ENCODE results near the gene GRIA3. TPM values are rescaled to one million over a fixed set of nuclear protein-coding genes. Genes with fewer than 3 reads are reported as not detected.

Gene GRIA3
- total and polyA plus RNA-seq, 10 of the 15 experiments (the other 5 are each of a cell fraction or from before 2014, with no cell fraction given) = 0.45 to 4.3 (median 2.2) TPM

DNA sequence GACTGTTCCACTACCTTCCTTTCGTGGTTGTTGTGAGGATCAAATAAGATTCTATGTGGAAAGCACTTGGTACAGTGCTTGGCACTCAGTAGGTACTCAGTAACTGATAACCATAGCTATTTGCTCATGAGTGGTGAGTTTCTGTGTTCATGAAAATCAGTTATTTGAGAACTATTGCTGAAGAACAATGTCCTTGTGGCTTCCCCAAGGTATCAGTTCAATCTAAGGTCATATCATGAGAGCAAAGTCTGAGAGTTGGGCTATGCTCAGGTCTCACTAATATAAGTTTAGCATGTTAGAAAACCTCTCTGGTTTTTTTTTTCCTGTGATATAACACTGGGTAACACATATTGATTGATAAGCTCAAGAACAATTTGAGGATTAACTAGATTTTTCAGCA, 147.8 kb downstream of the GRIA3 start:
- intact Hi-C loops (cut with micrococcal nuclease; ENCODE audit: unreplicated experiment) = no loop called here

More for the DNA sequence above, 147.8 kb downstream of the GRIA3 start:
- RAD21 ChIA-PET (ENCODE audit: unreplicated experiment) = interaction anchor here (0.8 to 3.0 kb wide), 18 partner anchors 9 to 108 kb away, joined by 3 to 58 read pairs (median 5); no protein-coding TSS in a partner anchor
- H3K4me2 ChIP-seq (ENCODE audit: control insufficient read depth, insufficient read depth) = 0 out of 2 replicates have a peak overlapping the region, but pooled peaks have one; percentile 13
- CTCF ChIA-PET = interaction anchor here (0.9 to 2.9 kb wide), 11 partner anchors 10 to 158 kb away, joined by 3 to 15 read pairs (median 4); no protein-coding TSS in a partner anchor
- in situ Hi-C loops (cut with MboI) = no loop called here
- no peaks in the 10 kb centered on the region for H3K36me3 ChIP-seq (ENCODE audit: control insufficient read depth in 2 of 2, insufficient read depth in 2 of 2, low read length in 1 of 2)
- no peak overlapping the region for H3K9ac ChIP-seq (ENCODE audit: control insufficient read depth, insufficient read depth, low read length)
- H3K27me3 ChIP-seq (replicated peaks in 1 of 2; ENCODE audit: control insufficient read depth in 2 of 2, insufficient read depth in 2 of 2, low read length in 1 of 2) = no peaks in the 10 kb centered on the region
- no peak overlapping the region for H3K27ac ChIP-seq (ENCODE audit: control insufficient read depth, insufficient read depth)
- peaks cover 6% of the 10 kb centered on the region for H3K4me1 ChIP-seq (ENCODE audit: control insufficient read depth, insufficient read depth, low read length)
- no peak overlapping the region for H3K4me3 ChIP-seq
- no peaks in the 10 kb centered on the region for H3K9me3 ChIP-seq (replicated peaks; ENCODE audit: control insufficient read depth, insufficient read depth, low read length)
- no peaks in the 10 kb centered on the region for H4K20me1 ChIP-seq (ENCODE audit: control insufficient read depth, insufficient read depth)
- TF ChIP-seq RAD21 (IDR thresholded peaks at IDR 0.05; ENCODE audit: insufficient read depth, low read depth, low read length) (no peak), TCF7 (IDR thresholded peaks at IDR 0.05; ENCODE audit: borderline replicate concordance) (no peak), SMARCA5 (IDR thresholded peaks at IDR 0.05) (no peak), MTA3 (IDR thresholded peaks at IDR 0.05; ENCODE audit: borderline replicate concordance, low read length) (no peak), EZH2 (IDR thresholded peaks at IDR 0.05; ENCODE audit: borderline replicate concordance, control insufficient read depth, low read depth, low read length) (no peak), SMAD5 (IDR thresholded peaks at IDR 0.05; ENCODE audit: low read depth) (no peak), RELA (IDR thresholded peaks at IDR 0.05; ENCODE audit: borderline replicate concordance, partially characterized antibody) (no peak), SMAD1 (IDR thresholded peaks at IDR 0.05; ENCODE audit: low read depth, partially characterized antibody) (no peak), TCF3 (IDR thresholded peaks at IDR 0.05; ENCODE audit: borderline replicate concordance, insufficient read depth, low read depth, low read length) (no peak), ATF2 (IDR thresholded peaks at IDR 0.05; ENCODE audit: low read length) (no peak), CHD4 (IDR thresholded peaks at IDR 0.05) (no peak), MYB (IDR thresholded peaks at IDR 0.05; ENCODE audit: borderline replicate concordance, low read depth, low read length) (no peak), RAD51 (IDR thresholded peaks at IDR 0.05) (no peak), ZNF217 (IDR thresholded peaks at IDR 0.05) (no peak), NR2F1 (conservative IDR thresholded peaks at IDR 0.05) (no peak), ELK1 (IDR thresholded peaks at IDR 0.05; ENCODE audit: low read depth, low read length) (no peak), ZNF207 (IDR thresholded peaks at IDR 0.05; ENCODE audit: borderline replicate concordance) (no peak)
- TF ChIP-seq, protein P1, sequence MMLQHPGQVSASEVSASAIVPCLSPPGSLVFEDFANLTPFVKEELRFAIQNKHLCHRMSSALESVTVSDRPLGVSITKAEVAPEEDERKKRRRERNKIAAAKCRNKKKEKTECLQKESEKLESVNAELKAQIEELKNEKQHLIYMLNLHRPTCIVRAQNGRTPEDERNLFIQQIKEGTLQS (IDR thresholded peaks at IDR 0.05; ENCODE audit: borderline replicate concordance, extremely low read depth, low read depth, low read length) = no peak
- TF ChIP-seq, protein P2, sequence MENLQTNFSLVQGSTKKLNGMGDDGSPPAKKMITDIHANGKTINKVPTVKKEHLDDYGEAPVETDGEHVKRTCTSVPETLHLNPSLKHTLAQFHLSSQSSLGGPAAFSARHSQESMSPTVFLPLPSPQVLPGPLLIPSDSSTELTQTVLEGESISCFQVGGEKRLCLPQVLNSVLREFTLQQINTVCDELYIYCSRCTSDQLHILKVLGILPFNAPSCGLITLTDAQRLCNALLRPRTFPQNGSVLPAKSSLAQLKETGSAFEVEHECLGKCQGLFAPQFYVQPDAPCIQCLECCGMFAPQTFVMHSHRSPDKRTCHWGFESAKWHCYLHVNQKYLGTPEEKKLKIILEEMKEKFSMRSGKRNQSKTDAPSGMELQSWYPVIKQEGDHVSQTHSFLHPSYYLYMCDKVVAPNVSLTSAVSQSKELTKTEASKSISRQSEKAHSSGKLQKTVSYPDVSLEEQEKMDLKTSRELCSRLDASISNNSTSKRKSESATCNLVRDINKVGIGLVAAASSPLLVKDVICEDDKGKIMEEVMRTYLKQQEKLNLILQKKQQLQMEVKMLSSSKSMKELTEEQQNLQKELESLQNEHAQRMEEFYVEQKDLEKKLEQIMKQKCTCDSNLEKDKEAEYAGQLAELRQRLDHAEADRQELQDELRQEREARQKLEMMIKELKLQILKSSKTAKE (IDR thresholded peaks at IDR 0.05; ENCODE audit: low read depth, poor library complexity, severe bottlenecking) = no peak
- DNase-seq (ENCODE audit: low read depth, low spot score) (no peak), FAIRE-seq (no peak), ATAC-seq (peak; percentile 16; the same call in 2 of the 3 replicates)
- SMC1A ChIA-PET (ENCODE audit: uncharacterized antibody, unreplicated experiment) = interaction anchor here (0.5 to 6.1 kb wide), 22 partner anchors 10 to 251 kb away, joined by 3 to 51 read pairs (median 4); no protein-coding TSS in a partner anchor
- WGBS (ENCODE audit: insufficient coverage, insufficient replicate concordance, low lambda C conversion rate, missing lambda C conversion rate) = 59% methylated on average over 1 of the region's 1 CpG
- no TSS peak for BruUV-seq (replicated peaks)
- no peaks in the 10 kb centered on the region for H3K79me2 ChIP-seq (ENCODE audit: control insufficient read depth, insufficient read depth, low read length)
- POLR2A ChIA-PET = interaction anchor here (0.8 to 3.2 kb wide), 7 partner anchors 9 to 79 kb away, joined by 3 to 19 read pairs (median 4); no protein-coding TSS in a partner anchor
- peak overlapping the region; percentile 11 for H2AFZ ChIP-seq (ENCODE audit: control insufficient read depth, low read depth, low read length)
